Immature natural killer cell (primary cell): ENCODE results near the gene ENKUR. TPM values are rescaled to one million over a fixed set of nuclear protein-coding genes. Genes with fewer than 3 reads are reported as not detected.
"Not testable (repeated sequence)": the region's sequence is repeated elsewhere in the genome, so short reads cannot be mapped to it uniquely, and the experiment has no call there.

Experiments
- DNase-seq, 3 donors: peaks; one replicate each; pipeline ENCODE4 v3.0.0; 2022; ENCODE audit warnings: mixed read lengths in 1 of 3
- H3K27ac Mint-ChIP-seq, 6 donors: one replicate each; pipeline ENCODE4 v1.8.0; 2020; ENCODE audit warnings: mixed read lengths in 6 of 6, mild to moderate bottlenecking in 5 of 6, inconsistent platforms in 4 of 6, moderate library complexity in 3 of 6
- H3K27me3 Mint-ChIP-seq, 3 donors: one replicate each; pipeline ENCODE4 v1.8.0; 2020 to 2021; ENCODE audit warnings: low read depth in 3 of 3, mild to moderate bottlenecking in 3 of 3, mixed read lengths in 3 of 3, moderate library complexity in 3 of 3, inconsistent platforms in 1 of 3
- H3K36me3 Mint-ChIP-seq, 3 donors: one replicate each; pipeline ENCODE4 v1.8.0; 2020; ENCODE audit warnings: mixed read lengths in 3 of 3, inconsistent platforms in 2 of 3, mild to moderate bottlenecking in 2 of 3
- H3K4me1 Mint-ChIP-seq, 2 donors: one replicate each; pipeline ENCODE4 v1.8.0; 2020; ENCODE audit warnings: inconsistent platforms in 2 of 2, mild to moderate bottlenecking in 2 of 2, mixed read lengths in 2 of 2, moderate library complexity in 1 of 2
- H3K4me3 Mint-ChIP-seq, 5 donors: one replicate each; pipeline ENCODE4 v1.8.0; 2020; ENCODE audit warnings: mild to moderate bottlenecking in 5 of 5, mixed read lengths in 5 of 5, inconsistent platforms in 3 of 5, moderate library complexity in 3 of 5
- H3K9me3 Mint-ChIP-seq, 6 donors: one replicate each; pipeline ENCODE4 v1.8.0; 2020; ENCODE audit warnings: mild to moderate bottlenecking in 6 of 6, mixed read lengths in 6 of 6, inconsistent platforms in 4 of 6, moderate library complexity in 3 of 6
- polyA plus RNA-seq, 3 donors: library from polyadenylated mRNA; unstranded; fragments of 300-500 nt; fragmentation: Illumina TruSeq; gene quantifications; one replicate each; pipeline ENCODE4 v1.2.3, GENCODE V29; 2021

Gene ENKUR
- polyA plus RNA-seq, 3 donors from 2014 or later = 0.12 to 1.4 TPM; not detected in 1

DNA sequence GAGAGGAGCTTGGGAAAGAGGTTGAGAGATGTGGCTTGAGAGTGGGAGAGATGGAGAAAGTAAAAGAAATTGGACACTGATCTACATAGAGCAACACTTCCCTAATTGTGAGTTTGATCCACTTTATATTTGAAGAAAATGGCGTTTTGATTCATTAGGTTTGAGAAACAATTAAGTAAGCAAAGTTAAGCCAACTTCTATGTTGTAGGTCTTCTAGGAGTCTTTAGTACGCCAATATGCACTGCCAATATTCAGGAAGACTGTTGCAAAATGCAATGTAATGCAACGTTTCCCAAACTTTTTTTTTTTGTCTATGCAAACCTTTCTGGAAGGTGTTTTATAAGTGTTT, 56.6 kb downstream of the ENKUR start:
- DNase-seq = no peak
- Mint-ChIP-seq H3K4me3 (no peak overlapping the region), H3K9me3 (no peaks in the 10 kb centered on the region), H3K27ac (no peak overlapping the region), H3K27me3 (peaks cover 0 to 1% (median 0%) of the 10 kb centered on the region in 3 donors), H3K36me3 (peaks cover 0 to 3% (median 0%) of the 10 kb centered on the region in 3 donors), H3K4me1 (no peaks in the 10 kb centered on the region)

DNA sequence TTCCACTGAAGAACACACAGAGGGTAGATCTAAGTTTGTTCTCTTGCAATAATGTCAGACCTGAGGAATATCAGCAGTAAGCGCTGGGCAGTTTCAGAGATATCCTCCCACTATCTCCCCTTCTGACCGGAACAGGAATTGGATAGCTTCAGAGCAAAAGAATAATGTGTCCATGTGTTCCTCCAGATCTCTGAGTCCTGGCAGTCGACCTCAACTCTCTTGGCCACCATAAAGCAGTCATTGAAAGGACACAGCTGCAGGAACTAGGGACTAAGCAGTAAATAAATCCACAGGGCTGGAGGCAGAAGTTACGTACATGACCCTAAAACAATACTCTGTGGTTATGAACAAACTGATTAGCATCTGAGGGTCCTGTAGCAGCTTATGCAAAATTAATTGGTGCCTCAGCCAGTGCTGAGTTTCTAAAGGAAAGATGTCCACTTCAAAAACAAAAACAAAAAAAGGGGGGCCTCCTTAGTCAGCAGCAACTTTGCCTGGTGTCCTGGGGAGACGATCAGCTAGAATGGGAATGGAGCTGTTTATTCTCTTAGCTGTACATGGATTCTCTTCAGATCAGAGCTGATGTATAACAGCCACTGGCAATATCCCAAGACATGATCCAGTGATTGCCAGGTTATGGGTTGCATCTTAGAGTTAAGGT, 57.1 kb downstream of the ENKUR start:
- no peak for DNase-seq
- no peak overlapping the region for H3K4me3 Mint-ChIP-seq
- H3K27me3 Mint-ChIP-seq = peaks cover 0 to 1% (median 0%) of the 10 kb centered on the region in 3 donors
- no peaks in the 10 kb centered on the region for H3K9me3 Mint-ChIP-seq
- peaks cover 0 to under 1% of the 10 kb centered on the region in 2 donors for H3K4me1 Mint-ChIP-seq
- H3K36me3 Mint-ChIP-seq = peaks cover 0 to 3% (median 0%) of the 10 kb centered on the region in 3 donors
- no peak overlapping the region for H3K27ac Mint-ChIP-seq

DNA sequence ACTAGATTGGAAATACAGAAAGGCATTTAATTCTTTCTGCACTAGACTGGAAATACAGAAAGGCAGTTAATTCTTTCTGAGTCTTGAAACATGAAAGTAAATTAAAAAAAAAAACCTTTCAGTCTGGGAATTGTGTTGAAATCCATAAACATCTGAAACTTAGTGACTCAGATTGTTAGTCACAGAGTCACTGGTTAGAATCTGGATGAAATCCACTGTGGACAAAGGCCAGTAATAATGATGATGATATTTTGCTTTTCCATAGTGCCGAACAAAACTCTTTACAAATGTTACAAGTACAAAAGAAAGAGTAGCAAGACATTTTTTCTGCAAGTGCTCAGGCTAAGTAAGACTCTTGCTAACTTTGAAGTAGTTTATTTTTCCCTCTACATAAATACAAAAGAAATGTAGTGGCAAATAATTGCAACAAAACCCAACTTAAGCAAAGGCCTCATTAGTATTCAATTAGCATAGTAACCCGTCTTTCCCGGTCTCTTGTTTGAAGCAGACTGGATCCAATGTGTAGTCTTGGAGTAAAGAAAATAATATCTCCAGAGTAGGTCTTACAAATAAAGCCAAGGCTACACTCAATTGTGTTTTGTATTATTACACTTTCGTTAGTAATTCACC, 57.8 kb downstream of the ENKUR start:
- no peak overlapping the region for H3K27ac Mint-ChIP-seq
- H3K27me3 Mint-ChIP-seq = peaks cover 0 to 1% (median 1%) of the 10 kb centered on the region in 3 donors
- H3K4me1 Mint-ChIP-seq = peaks cover 4 to 7% of the 10 kb centered on the region in 2 donors
- DNase-seq = no peak
- no peak overlapping the region for H3K4me3 Mint-ChIP-seq
- H3K36me3 Mint-ChIP-seq = peaks cover 0 to 3% (median 0%) of the 10 kb centered on the region in 3 donors
- no peaks in the 10 kb centered on the region for H3K9me3 Mint-ChIP-seq

DNA sequence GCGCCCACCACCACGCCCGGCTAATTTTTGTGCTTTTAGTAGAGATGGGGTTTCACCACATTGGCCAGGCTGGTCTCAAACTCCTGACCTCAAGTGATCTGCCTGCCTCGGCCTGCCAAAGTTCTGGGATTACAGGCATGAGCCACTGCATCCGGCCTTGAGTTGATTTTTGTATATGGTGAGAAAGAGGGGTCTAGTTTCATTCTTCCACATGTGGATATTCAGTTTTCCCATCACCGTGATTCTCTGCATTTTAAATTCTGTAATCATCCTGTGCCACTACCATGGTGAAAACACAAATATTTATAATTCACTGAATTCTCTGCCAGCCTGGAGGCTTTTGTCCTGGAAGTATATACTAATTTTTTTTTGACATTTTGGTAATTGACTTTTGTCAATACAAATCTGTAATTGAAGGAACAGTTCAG, 58.3 kb downstream of the ENKUR start:
- H3K27ac Mint-ChIP-seq, H3K36me3 Mint-ChIP-seq, DNase-seq, H3K9me3 Mint-ChIP-seq, H3K27me3 Mint-ChIP-seq, H3K4me3 Mint-ChIP-seq: not testable (repeated sequence)
- peaks cover 8 to 11% of the 10 kb centered on the region in 2 donors for H3K4me1 Mint-ChIP-seq

- Mint-ChIP-seq H3K4me1 (peaks cover 11 to 16% of the 10 kb centered on the region in 2 donors), H3K9me3 (no peaks in the 10 kb centered on the region), H3K36me3 (peaks cover 0 to 3% (median 0%) of the 10 kb centered on the region in 3 donors), H3K27ac (peak overlapping the region in 5 of 6 donors; percentile 19 to 64 (median 55)), H3K4me3 (peak overlapping the region; percentile 80 to 87 (median 86)), H3K27me3 (peaks cover 0 to 5% (median 1%) of the 10 kb centered on the region in 3 donors)
- no peak for DNase-seq
Observed at GRCh38 chr10:24953675-24954074, 62.3 kb downstream of the ENKUR start.

DNA sequence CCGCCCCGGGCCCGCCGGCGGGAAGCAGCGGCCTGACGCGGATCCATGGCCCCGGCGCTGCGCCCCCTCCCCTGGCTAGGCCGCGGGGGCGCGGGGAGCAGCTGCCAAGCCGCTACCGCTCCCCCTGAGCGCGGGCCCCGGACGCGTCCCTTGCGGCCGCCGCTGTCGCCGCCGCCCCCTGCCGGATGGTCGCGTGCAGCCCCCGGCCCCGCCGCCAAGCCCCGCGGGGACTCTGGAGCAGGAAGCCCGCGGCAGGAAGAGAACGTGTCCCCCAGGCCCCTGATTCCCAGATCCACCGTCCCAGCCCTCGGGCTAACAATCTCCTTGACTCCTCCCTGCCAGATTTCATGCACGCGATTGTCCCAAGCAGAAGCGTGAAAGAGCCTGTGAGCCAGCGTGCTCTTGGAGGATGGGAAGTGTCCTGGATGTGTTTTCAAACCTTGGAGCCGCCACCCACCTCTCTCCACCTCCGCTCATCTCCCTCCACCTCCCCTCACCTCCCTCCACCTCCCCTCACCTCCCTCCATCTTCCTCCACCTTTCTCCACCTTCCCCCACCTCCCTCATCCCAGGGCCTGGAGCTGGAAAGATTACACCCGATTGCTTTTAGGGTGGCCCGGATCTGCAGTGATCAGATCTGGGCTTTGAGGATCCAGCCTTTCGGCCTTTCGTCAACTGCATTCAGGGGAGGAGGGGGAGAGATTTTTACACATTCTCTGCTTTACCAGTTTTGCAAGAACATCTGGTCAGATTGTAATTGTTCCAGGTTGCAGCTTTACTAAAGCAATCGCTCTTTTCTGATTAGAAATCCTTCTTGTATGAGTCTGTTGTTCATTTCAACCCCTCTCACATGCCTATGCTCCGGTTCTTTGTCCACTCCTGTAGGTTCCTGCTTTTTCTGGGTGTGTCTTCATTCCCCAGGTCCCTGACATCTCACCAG, 63.0 kb downstream of the ENKUR start:
- Mint-ChIP-seq H3K4me1 (peaks cover 11 to 16% of the 10 kb centered on the region in 2 donors), H3K36me3 (peaks cover 0 to 3% (median 0%) of the 10 kb centered on the region in 3 donors), H3K27ac (peak overlapping the region in 4 of 6 donors; percentile 38 to 81 (median 68)), H3K4me3 (peak overlapping the region; percentile 80 to 87 (median 86)), H3K9me3 (no peaks in the 10 kb centered on the region), H3K27me3 (peaks cover 0 to 5% (median 1%) of the 10 kb centered on the region in 3 donors)
- DNase-seq = peak; percentile 58 to 64 (median 59)

- Mint-ChIP-seq H3K36me3 (peaks cover 0 to 3% (median 0%) of the 10 kb centered on the region in 3 donors), H3K4me1 (peaks cover 11 to 16% of the 10 kb centered on the region in 2 donors), H3K9me3 (no peaks in the 10 kb centered on the region), H3K27me3 (peaks cover 0 to 5% (median 1%) of the 10 kb centered on the region in 3 donors), H3K27ac (peak within 1 kb of the TSS; percentile 9 to 81 (median 54)), H3K4me3 (peak within 1 kb of the TSS; percentile 80 to 87 (median 86))
- peak in 2 of 3 donors; percentile 32 to 34 for DNase-seq
Observed at GRCh38 chr10:24952143-24952706, 63.7 kb downstream of the ENKUR start, which contains the start of gene PRTFDC1. Gene PRTFDC1, minus strand, starts transcription at chr10:24952606. Its CDS starts 31 bp downstream, at chr10:24952575.

DNA sequence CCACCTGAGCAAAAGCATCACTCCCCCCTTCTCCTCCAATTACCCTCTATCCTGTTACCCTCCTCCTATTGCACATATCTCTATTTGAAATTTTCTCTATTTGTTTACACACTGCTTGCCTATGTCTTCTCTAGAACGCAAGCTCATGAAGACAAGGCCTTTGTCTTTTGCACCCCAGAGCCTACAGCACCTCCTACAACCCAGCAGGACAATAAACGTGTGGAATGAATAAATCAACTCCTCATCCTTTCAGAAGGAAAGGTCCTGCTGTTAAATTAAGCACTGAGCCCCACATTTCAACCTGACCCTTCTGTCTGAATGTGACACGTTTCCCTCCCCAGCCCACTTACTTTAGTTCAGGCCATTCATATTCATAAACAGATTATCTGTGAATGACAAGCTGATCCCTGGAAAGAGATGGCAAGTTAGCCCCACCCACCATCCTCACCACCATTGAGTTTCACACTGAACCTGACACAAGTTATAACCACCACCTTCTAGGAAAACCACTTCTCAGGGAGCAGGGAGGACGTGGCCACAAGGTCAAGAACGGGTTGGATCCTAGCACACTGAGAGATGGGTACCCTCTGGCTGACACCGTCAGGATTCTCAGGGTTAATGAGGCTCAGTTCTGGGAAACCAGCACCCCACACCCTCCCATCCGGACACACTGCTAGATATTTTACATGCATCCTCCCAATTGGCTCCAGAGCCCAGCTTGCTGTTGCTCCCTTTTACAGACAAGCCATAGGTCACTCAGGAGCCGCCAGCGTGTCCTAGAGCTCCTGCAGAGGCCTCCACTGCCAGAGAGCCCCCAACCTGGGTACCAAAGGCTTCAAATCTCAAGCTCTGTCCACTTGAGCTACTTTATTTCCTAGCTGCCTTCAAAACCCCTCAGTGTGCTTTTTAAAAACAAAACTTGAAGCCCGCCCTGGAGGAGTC, 64.5 kb downstream of the ENKUR start:
- DNase-seq = peak in 2 of 3 donors; percentile 9 to 12
- H3K9me3 Mint-ChIP-seq = no peaks in the 10 kb centered on the region
- H3K27ac Mint-ChIP-seq = peak overlapping the region; percentile 3 to 42 (median 25)
- peak overlapping the region; percentile 49 to 84 (median 83) for H3K4me3 Mint-ChIP-seq
- H3K4me1 Mint-ChIP-seq = peaks cover 11 to 16% of the 10 kb centered on the region in 2 donors
- H3K27me3 Mint-ChIP-seq = peaks cover 0 to 5% (median 1%) of the 10 kb centered on the region in 3 donors
- H3K36me3 Mint-ChIP-seq = no peaks in the 10 kb centered on the region

- Mint-ChIP-seq H3K27ac (peak overlapping the region in 1 of 6 donors; percentile 37), H3K4me1 (peaks cover 11 to 16% of the 10 kb centered on the region in 2 donors), H3K4me3 (peak overlapping the region in 1 of 5 donors; percentile 26), H3K36me3 (no peaks in the 10 kb centered on the region), H3K9me3 (no peaks in the 10 kb centered on the region), H3K27me3 (peaks cover 0 to 5% (median 1%) of the 10 kb centered on the region in 3 donors)
- no peak for DNase-seq
Observed at GRCh38 chr10:24950439-24950838, 65.5 kb downstream of the ENKUR start.

DNA sequence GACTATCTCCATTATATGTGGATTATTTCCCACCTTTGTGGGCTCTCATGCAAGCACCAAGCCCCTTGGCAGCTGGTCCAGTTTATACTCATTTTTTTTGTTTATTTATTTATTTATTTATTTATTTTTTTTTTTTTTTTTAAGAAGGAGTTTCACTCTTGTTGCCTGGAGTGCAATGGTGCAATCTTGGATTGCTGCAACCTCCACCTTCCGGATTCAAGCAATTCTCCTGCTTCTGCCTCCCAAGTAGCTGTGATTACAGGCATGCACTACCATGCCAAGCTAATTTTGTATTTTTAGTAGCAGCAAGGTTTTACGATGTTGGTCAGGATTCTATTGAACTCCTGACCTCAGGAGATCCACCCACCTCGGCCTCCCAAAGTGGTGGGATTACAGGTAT, 66.3 kb downstream of the ENKUR start:
- H3K27me3 Mint-ChIP-seq = peaks cover 0 to 5% (median 1%) of the 10 kb centered on the region in 3 donors
- no peak overlapping the region for H3K27ac Mint-ChIP-seq
- H3K4me1 Mint-ChIP-seq = peaks cover 11 to 16% of the 10 kb centered on the region in 2 donors
- H3K9me3 Mint-ChIP-seq = no peaks in the 10 kb centered on the region
- no peak for DNase-seq
- no peak overlapping the region for H3K4me3 Mint-ChIP-seq
- peaks cover 0 to 4% (median 0%) of the 10 kb centered on the region in 3 donors for H3K36me3 Mint-ChIP-seq

DNA sequence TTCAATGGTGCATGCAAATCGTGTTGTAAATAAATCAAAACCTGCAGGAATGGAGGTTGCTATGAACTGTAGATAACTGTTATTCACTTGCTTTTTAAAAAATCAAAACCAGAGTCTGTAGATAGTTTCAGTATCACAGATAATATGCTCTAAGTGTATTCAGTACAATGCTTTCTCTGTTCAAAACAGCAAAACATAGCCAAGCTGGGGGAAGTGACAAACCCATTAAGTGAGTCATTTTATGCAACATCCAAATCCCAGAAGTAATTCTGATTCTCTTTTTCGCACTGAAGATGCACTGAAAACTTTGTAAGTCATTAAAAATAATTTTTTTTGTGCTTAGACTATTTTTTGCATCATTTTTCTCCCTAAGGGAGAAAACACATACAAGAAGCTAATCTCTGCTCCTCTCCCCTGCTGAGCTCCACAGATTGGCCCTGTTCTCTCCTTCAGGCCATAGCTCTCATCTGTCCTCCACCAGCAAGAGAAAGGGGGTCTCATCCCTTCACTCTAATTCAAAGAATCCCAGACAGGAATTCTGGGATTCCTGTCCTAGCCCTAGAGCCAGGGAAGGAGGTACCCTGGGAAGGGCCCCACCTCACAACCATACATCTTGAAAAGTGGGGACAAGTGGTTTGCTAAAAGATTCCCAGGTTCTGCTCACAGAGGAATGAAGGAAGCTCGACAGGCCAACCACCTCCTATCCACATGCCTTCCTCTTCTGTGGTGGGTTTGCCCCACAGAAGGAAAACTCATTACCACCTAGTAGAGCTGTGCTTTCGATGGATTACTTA, 68.5 kb downstream of the ENKUR start:
- no peak for DNase-seq
- peaks cover 0 to 8% of the 10 kb centered on the region in 2 donors for H3K4me1 Mint-ChIP-seq
- H3K4me3 Mint-ChIP-seq = no peak overlapping the region
- peaks cover 0 to 5% (median 2%) of the 10 kb centered on the region in 3 donors for H3K27me3 Mint-ChIP-seq
- H3K27ac Mint-ChIP-seq = peak overlapping the region in 1 of 6 donors; percentile 59
- peaks cover 0 to 4% (median 0%) of the 10 kb centered on the region in 3 donors for H3K36me3 Mint-ChIP-seq
- no peaks in the 10 kb centered on the region for H3K9me3 Mint-ChIP-seq
